Upper lobe of right lung (tissue), 1 donor: Measurements from ENCODE around the gene SLCO3A1. TPM values are rescaled to one million over a fixed set of nuclear protein-coding genes. Genes with fewer than 3 reads are reported as not detected.

Source experiments
- ATAC-seq: fragments of 200-7000 bp; cut with Tn5 transposase; one replicate; pipeline ENCODE4 v1.9.1; 2020; ENCODE audit warnings: mild to moderate bottlenecking, moderate library complexity
- DNase-seq: peaks from one replicate; pipeline ENCODE4 v3.0.0-alpha.2; 2020
- H3K27ac ChIP-seq: fragments of 200-600 bp; one replicate; pipeline ENCODE4 v1.8.0; 2022
- H3K27me3 ChIP-seq: fragments of 200-600 bp; one replicate; pipeline ENCODE4 v1.8.0; 2022; ENCODE audit warnings: mild to moderate bottlenecking
- H3K36me3 ChIP-seq: fragments of 200-600 bp; one replicate; pipeline ENCODE4 v1.8.0; 2022
- H3K4me1 ChIP-seq: fragments of 200-600 bp; one replicate; pipeline ENCODE4 v1.8.0; 2022
- H3K4me3 ChIP-seq: fragments of 200-600 bp; one replicate; pipeline ENCODE4 v1.8.0; 2022; ENCODE audit warnings: mild to moderate bottlenecking
- H3K9me3 ChIP-seq: fragments of 200-600 bp; one replicate; pipeline ENCODE4 v1.8.0; 2022
- intact Hi-C: fragments of 100-400 bp; cut with DNase I; formaldehyde crosslinking; loops from one replicate; pipeline ENCODE4 v1.11.0; 2022
- total RNA-seq: library from RNA; stranded (reverse); fragmentation: NEBNext Ultra II Directional; extraction: Animal tissue kit (Norgen Biotek cat#: 25700); gene quantifications from one replicate; pipeline ENCODE4 v1.2.1, GENCODE V29; 2021
- TF ChIP-seq, protein P1 (sequence below): fragments of 200-600 bp; IDR thresholded peaks from one replicate; pipeline ENCODE4 v1.8.0; 2022; ENCODE audit warnings: antibody characterized with exemption
- donor health status: DM: no; HTN: yes; CAD: no; lungs with severe emphysema.

Gene SLCO3A1
- total RNA-seq, 1 donor from 2014 or later: 50.6 TPM

DNA sequence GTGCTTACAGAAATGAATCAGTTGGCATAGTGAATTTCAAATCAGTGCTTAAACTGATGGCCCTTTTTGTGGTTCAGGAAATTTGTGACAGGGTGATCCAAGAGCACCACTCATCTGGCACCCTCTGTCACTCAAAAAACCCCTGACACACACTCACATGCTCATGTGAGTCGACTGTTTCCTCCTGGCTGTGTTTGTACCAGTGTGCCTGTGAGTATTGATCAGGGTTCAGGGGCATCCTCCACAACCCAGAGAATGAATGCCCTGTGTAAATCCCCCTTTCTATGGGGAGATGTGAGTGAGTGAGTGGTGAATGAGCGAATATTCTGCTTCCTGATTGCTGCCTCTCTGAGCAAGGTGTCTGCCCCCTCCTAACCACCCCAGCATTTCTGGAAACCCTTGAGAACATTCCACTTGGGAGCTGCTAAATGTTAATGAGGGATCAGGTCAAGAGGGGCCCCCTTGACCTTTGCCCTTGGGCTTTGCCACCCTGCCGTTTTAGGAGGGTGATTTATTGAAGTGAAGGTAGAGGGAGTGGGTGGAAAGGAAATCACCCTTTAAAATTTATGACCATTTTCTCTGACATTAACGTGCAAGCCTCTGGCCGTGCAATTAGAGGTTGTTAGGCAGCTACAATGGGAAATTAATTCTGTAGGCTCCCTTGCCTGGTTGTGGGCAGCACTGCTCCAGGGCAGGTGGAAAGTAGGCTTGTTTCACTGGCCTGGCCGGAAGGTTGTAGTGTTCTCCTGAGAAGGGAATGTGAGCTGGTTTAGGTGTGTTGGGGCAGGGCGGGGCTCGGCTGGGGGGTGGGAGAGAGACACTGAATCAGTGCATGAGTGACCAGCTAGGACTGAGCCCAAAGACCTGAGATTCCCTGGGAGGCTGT lies 87.2 kb downstream of the SLCO3A1 start:
- Histone ChIP-seq H3K4me3 (no peak overlapping the region), H3K27me3 (no peaks in the 10 kb centered on the region), H3K9me3 (no peaks in the 10 kb centered on the region), H3K36me3 (no peaks in the 10 kb centered on the region), H3K4me1 (peaks cover 85% of the 10 kb centered on the region), H3K27ac (peak overlapping the region; percentile 87)
- ATAC-seq (peak; percentile 67), DNase-seq (peak; percentile 79)
- TF ChIP-seq, protein P1, sequence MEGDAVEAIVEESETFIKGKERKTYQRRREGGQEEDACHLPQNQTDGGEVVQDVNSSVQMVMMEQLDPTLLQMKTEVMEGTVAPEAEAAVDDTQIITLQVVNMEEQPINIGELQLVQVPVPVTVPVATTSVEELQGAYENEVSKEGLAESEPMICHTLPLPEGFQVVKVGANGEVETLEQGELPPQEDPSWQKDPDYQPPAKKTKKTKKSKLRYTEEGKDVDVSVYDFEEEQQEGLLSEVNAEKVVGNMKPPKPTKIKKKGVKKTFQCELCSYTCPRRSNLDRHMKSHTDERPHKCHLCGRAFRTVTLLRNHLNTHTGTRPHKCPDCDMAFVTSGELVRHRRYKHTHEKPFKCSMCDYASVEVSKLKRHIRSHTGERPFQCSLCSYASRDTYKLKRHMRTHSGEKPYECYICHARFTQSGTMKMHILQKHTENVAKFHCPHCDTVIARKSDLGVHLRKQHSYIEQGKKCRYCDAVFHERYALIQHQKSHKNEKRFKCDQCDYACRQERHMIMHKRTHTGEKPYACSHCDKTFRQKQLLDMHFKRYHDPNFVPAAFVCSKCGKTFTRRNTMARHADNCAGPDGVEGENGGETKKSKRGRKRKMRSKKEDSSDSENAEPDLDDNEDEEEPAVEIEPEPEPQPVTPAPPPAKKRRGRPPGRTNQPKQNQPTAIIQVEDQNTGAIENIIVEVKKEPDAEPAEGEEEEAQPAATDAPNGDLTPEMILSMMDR: no peak
- intact Hi-C loops: no loop called here

DNA sequence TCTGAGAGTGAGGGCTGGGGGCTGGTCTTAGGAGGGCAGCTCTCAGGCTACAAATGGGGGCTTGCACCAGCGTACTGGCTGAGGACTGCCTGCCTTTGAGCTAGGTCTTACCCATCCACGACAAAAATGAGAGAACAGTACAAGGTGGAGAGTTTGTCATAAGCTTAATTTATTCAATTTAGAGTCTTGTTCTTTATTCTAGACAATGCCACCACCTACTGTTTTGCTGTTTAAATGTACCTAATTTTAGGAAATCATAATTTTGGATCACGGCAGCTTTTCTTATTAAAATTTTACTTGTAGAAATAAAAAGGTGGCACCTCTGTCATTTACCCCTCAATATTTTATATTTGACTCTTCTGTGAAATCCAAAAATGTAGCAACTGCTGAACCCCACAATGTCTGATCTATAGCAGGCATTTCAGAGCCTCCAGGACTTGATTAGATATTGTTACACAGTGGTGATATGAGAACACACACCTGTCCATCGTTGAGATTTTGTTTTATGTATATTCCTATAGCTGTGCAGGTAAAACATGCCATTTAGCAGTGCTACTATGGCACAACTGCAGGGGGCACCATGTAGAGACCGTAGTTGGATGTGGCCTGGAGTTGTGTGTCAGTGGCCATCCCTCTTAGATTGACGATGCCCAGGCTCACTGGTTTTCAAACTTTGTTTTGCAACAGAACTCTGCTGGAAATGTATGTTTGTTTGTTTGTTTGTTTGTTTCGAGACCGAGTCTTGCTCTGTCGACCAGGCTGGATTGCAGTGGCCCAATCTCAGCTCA lies 88.6 kb downstream of the SLCO3A1 start:
- DNase-seq (no peak), ATAC-seq (no peak)
- intact Hi-C loops: no loop called here
- TF ChIP-seq, protein P1: peak; percentile 5
- H3K4me3 ChIP-seq: no peak overlapping the region
- H3K27ac ChIP-seq: peak overlapping the region; percentile 87
- H3K27me3 ChIP-seq: no peaks in the 10 kb centered on the region
- peaks cover 92% of the 10 kb centered on the region for H3K4me1 ChIP-seq
- H3K9me3 ChIP-seq: no peaks in the 10 kb centered on the region
- H3K36me3 ChIP-seq: no peaks in the 10 kb centered on the region

DNA sequence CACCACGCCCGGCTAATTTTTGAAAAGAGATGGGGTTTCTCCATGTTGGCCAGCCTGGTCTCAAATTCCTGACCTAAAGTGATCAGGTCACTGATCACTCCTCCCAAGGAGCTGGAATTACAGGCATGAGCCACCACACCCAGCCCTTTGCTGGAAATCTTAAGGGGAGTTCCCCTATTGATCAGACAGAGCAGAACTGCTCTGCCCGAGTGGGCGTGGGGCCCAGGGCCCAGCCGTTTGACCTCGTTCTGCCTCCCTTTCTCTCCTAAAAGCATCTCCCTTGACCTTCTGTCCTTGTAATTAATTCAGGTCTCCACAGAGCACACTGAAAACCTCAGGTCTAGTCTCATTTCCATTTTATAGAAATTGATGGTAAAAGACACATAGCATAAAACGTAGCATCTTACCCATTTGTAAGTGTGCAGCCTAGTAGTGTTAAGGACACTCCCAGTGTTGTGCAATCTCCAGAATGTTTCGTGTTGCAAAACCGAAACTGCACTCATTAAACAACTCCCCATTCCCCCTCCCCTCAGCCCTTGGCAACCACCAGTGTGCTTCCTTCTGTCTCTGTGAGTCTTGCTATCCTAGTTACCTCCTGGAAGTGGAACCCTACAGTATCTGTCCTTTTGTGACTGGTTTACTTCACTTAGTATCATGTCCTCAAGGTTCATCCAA lies 89.3 kb downstream of the SLCO3A1 start:
- Histone ChIP-seq H3K27ac (peak overlapping the region; percentile 87), H3K27me3 (no peaks in the 10 kb centered on the region), H3K4me1 (peaks cover 94% of the 10 kb centered on the region), H3K4me3 (peak overlapping the region; percentile 14), H3K36me3 (no peaks in the 10 kb centered on the region), H3K9me3 (no peaks in the 10 kb centered on the region)
- ATAC-seq: peak; percentile 84
- TF ChIP-seq, protein P1: no peak
- intact Hi-C loops: no loop called here
- DNase-seq: peak; percentile 81

DNA sequence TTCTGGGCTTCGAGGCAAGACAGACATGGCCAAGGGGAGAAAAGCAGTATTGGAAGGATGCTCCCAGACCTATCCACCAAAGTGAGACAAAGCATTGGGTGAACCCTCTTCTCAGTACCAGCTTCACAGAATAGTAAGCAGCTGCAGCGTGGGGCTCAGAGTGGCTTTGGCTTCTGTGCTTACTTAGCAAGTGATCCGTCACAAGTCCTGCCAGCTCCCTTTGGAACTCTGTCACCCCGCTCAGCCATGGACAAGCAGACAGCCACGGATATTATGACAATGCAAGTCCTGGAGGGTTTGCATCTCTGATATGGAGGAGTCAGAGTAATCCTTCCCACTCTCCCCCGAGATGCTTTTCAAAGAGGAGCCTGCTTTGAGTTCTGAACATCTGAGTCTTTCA lies 90.8 kb downstream of the SLCO3A1 start:
- H3K27ac ChIP-seq: peak overlapping the region; percentile 87
- no peaks in the 10 kb centered on the region for H3K36me3 ChIP-seq
- TF ChIP-seq, protein P1: no peak
- DNase-seq: no peak
- H3K4me3 ChIP-seq: no peak overlapping the region
- peaks cover 91% of the 10 kb centered on the region for H3K4me1 ChIP-seq
- H3K9me3 ChIP-seq: no peaks in the 10 kb centered on the region
- ATAC-seq: no peak
- intact Hi-C loops: no loop called here
- no peaks in the 10 kb centered on the region for H3K27me3 ChIP-seq

DNA sequence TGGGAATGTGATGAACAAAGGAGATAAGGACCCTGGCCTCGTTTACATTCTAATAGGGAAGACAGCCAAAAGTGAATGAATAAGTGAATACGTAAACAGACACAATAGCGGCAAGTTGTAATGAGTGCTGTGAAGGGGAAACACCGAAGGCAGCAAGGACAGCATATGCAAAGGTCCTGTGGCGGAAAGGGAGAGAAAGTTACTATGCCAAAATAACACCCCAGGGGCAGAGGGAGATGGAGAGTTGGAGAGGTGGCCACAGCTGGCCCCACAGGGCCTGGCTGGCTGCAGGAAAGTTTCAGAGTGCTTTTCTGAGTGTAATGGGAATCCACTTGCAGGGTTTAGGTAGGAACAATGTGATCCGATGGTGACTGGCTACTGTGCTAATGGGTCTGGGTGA lies 91.9 kb downstream of the SLCO3A1 start:
- Histone ChIP-seq H3K9me3 (no peaks in the 10 kb centered on the region), H3K27me3 (no peaks in the 10 kb centered on the region), H3K27ac (peak overlapping the region; percentile 73), H3K4me3 (no peak overlapping the region), H3K4me1 (peaks cover 80% of the 10 kb centered on the region), H3K36me3 (no peaks in the 10 kb centered on the region)
- TF ChIP-seq, protein P1: no peak
- DNase-seq (no peak), ATAC-seq (no peak)
- intact Hi-C loops: no loop called here
